ENCODE measurements around the gene KCNN4.
"Not testable (repeated sequence)": the region's sequence is repeated elsewhere in the genome, so short reads cannot be mapped to it uniquely, and the experiment has no call there.

GRCh38 chr19:43817454-43817853, 36.7 kb upstream of the KCNN4 start:
- TF ChIP-seq EZH2 (IDR thresholded peaks at IDR 0.05; ENCODE audit: low read depth); CTCF (conservative IDR thresholded peaks at IDR 0.05): not testable (repeated sequence)
